OCI-LY3 (cell line): ENCODE data around the gene XRN1.
"Not testable (repeated sequence)": the region's sequence is repeated elsewhere in the genome, so short reads cannot be mapped to it uniquely, and the experiment has no call there.

Experiments
- CTCF ChIP-seq: fragments of 200-600, 300-600 bp; sonication (generic); IDR thresholded peaks from 2 replicates; pipeline ENCODE4 v1.5.1; 2014; ENCODE audit warnings: antibody characterized with exemption, low read length, low read depth
- EZH2phosphoT487 ChIP-seq: fragments of 200-600 bp; shearing (Covaris generic); IDR thresholded peaks from 2 replicates; pipeline ENCODE4 v1.6.1; 2018; ENCODE audit warnings: antibody characterized with exemption, mixed run types, low read depth

GRCh38 chr3:142438096-142438495 is 9.7 kb downstream of the XRN1 start:
- TF ChIP-seq CTCF, EZH2phosphoT487: not testable (repeated sequence)
